Glomerular visceral epithelial cell (primary cell): Measurements from ENCODE around the gene UBE2I.

Source experiments
- DNase-seq: peaks from one replicate; pipeline ENCODE4 v3.0.0-alpha.2; 2016; ENCODE audit errors: extremely low spot score

The UBE2I gene

GRCh38 chr16:1357906-1358566 is 48.6 kb downstream of the UBE2I start:
- no peak for DNase-seq

GRCh38 chr16:1361685-1362360 is 52.4 kb downstream of the UBE2I start:
- no peak for DNase-seq

- DNase-seq = no peak
Observed at GRCh38 chr16:1362807-1363206, 53.4 kb downstream of the UBE2I start.

GRCh38 chr16:1363501-1364041 is 54.1 kb downstream of the UBE2I start:
- DNase-seq = peak; percentile 38

GRCh38 chr16:1364510-1364909 is 55.1 kb downstream of the UBE2I start:
- DNase-seq = no peak

GRCh38 chr16:1366060-1366711 is 56.8 kb downstream of the UBE2I start:
- DNase-seq = no peak

GRCh38 chr16:1366712-1367299 is 57.4 kb downstream of the UBE2I start:
- no peak for DNase-seq

GRCh38 chr16:1367486-1368174 is 58.2 kb downstream of the UBE2I start:
- no peak for DNase-seq

GRCh38 chr16:1371054-1371978 is 61.9 kb downstream of the UBE2I start:
- DNase-seq = no peak

GRCh38 chr16:1372292-1372950 is 63.0 kb downstream of the UBE2I start:
- DNase-seq = no peak

GRCh38 chr16:1374418-1375297 is 65.2 kb downstream of the UBE2I start:
- DNase-seq = no peak

GRCh38 chr16:1375298-1375640 is 65.8 kb downstream of the UBE2I start:
- DNase-seq = no peak

- no peak for DNase-seq
Observed at GRCh38 chr16:1375741-1376410, 66.4 kb downstream of the UBE2I start.
